Sigmoid colon (tissue), 4 donors: ENCODE results near the gene SMAD3.

Experiments used
- EP300 ChIP-seq, 4 donors: sonication (generic); formaldehyde crosslinking; IDR thresholded peaks; one replicate each; pipeline ENCODE4 v1.6.1; 2017; ENCODE audit warnings: antibody characterized with exemption in 4 of 4
- POLR2A ChIP-seq, 2 donors: fragments of 450-650 bp; IDR thresholded peaks; one replicate each; pipeline ENCODE4 v1.6.1; 2016; ENCODE audit warnings: antibody characterized with exemption in 2 of 2, mild to moderate bottlenecking in 2 of 2, moderate library complexity in 2 of 2
- TF ChIP-seq, protein P1 (sequence below), 4 experiments: fragments of 450-650 bp in 3 of 4; fragments of 200-600 bp in 1 of 4; IDR thresholded peaks; one replicate each; pipeline ENCODE4 v1.5.1; 2016 to 2019; ENCODE audit warnings: antibody characterized with exemption in 4 of 4, mild to moderate bottlenecking in 3 of 4, moderate library complexity in 2 of 4

DNA sequence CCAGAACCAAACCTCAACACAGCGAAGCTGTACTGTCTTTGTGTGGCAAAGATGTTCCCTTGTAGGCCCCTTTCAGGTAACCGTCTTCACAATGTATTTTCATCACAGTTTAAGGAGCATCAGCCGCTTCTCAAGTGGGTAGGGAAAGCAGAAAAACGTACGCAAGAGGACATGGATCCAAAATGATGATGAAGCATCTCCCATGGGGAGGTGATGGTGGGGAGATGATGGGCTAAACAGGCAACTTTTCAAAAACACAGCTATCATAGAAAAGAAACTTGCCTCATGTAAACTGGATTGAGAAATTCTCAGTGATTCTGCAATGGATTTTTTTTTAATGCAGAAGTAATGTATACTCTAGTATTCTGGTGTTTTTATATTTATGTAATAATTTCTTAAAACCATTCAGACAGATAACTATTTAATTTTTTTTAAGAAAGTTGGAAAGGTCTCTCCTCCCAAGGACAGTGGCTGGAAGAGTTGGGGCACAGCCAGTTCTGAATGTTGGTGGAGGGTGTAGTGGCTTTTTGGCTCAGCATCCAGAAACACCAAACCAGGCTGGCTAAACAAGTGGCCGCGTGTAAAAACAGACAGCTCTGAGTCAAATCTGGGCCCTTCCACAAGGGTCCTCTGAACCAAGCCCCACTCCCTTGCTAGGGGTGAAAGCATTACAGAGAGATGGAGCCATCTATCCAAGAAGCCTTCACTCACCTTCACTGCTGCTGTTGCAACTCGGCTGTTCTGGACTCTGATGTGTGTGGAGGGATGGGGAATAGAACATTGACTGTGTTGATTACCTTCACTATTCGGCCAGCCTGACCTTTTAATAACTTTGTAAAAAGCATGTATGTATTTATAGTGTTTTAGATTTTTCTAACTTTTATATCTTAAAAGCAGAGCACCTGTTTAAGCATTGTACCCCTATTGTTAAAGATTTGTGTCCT, 129.0 kb downstream of the SMAD3 start:
- TF ChIP-seq, protein P1, sequence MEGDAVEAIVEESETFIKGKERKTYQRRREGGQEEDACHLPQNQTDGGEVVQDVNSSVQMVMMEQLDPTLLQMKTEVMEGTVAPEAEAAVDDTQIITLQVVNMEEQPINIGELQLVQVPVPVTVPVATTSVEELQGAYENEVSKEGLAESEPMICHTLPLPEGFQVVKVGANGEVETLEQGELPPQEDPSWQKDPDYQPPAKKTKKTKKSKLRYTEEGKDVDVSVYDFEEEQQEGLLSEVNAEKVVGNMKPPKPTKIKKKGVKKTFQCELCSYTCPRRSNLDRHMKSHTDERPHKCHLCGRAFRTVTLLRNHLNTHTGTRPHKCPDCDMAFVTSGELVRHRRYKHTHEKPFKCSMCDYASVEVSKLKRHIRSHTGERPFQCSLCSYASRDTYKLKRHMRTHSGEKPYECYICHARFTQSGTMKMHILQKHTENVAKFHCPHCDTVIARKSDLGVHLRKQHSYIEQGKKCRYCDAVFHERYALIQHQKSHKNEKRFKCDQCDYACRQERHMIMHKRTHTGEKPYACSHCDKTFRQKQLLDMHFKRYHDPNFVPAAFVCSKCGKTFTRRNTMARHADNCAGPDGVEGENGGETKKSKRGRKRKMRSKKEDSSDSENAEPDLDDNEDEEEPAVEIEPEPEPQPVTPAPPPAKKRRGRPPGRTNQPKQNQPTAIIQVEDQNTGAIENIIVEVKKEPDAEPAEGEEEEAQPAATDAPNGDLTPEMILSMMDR (IDR thresholded peaks at IDR 0.05) = no peak
- TF ChIP-seq EP300 (IDR thresholded peaks at IDR 0.05) = no peak
- no peak for TF ChIP-seq POLR2A (IDR thresholded peaks at IDR 0.05)
